Measurements from ENCODE around the gene USP32.

GRCh38 chr17:60283816-60284215, 108.1 kb downstream of the USP32 start:
- no peak for TF ChIP-seq CTCF (IDR thresholded peaks at IDR 0.05)
- no peak for TF ChIP-seq EZH2 (IDR thresholded peaks at IDR 0.05; ENCODE audit: borderline replicate concordance, insufficient read depth, low read depth, low read length, poor library complexity, severe bottlenecking)

Measured in B cell (primary cell).